Hematopoietic multipotent progenitor cell treated with erythropoietin and hydrocortisone succinate and interleukin-3 and kit ligand, for 6 days (in vitro differentiated cells): ENCODE results near the gene CADM2.
"Not testable (repeated sequence)": the region's sequence is repeated elsewhere in the genome, so short reads cannot be mapped to it uniquely, and the experiment has no call there.

Source experiments
- DNase-seq: peaks from one replicate; pipeline ENCODE4 v3.0.0-alpha.2; 2015

CADM2 gene

GRCh38 chr3:85081191-85081906 is 122.6 kb downstream of the CADM2 start:
- no peak for DNase-seq

- DNase-seq = no peak
Observed at GRCh38 chr3:85090495-85090894, 131.7 kb downstream of the CADM2 start.

DNA sequence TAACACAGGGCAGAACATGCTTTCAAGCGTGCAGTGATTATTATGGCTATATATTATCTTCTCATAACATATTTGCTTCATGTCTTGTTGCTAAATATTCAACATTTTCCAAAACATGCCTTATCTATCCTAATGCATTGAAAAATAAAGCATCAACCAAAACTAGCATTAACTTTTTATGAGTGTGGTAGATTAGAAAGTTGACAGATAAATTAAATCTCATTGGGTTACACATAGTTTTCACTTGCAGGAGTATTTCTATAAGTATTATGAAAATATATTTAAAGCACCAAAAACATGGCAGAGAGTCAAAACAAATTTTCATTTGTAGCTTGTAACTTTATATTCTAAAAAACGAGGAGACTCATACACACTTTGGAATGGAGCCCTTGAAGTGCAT is 141.5 kb downstream of the CADM2 start:
- DNase-seq = no peak

GRCh38 chr3:85102781-85103180 is 144.0 kb downstream of the CADM2 start:
- no peak for DNase-seq

DNA sequence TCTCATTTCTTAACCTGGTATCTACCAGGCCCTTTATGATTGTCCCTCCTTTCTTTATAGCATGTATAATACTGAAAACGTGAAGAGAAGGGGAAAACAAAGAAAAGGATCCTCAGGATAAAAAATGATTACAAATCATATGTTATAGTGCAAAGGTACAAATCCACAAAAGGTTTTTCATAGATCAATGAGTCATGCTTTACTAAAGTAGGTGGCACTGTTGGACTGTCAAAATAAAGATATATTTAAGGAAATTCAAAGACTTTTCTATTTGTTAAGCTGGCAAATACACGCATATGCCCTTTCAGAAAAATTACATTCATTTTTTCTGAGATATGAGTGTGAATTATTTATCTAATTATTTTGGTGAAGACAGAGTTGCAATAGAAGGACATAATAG is 151.6 kb downstream of the CADM2 start:
- no peak for DNase-seq

DNA sequence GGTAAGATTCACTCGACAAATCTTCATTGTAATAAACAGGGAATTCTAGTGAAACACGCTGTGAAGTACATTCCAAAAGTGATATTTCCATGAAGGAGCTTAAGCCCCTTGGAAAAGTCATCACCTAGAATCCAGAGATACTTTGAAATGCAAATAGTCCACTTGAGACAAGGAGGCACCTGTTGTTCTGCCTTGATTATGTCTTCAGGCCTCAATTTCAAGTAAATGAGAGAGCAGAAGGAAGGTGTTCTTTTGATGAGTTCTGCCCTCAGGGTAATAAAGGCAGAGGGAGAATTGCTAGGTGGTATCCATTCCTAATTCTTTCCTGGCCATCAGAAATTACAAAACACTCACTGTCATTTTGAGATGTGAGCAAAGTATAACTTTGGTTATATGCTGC is 162.1 kb downstream of the CADM2 start:
- DNase-seq = no peak

DNA sequence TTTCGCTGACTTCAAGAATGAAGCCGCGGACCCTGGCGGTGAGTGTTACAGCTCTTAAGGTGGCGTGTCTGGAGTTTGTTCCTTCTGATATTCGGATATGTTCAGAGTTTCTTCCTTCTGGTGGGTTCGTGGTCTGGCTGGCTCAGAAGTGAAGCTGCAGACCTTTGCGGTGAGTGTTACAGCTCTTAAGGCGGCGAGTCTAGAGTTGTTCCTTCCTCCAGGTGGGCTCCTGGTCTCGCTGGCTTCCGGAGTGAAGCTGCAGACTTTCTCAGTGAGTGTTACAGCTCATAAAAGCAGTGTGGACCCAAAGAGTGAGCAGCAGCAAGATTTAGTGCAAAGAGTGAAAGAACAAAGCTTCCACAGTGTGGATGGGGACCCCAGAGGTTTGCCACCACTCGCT is 174.1 kb downstream of the CADM2 start:
- DNase-seq = not testable (repeated sequence)

DNA sequence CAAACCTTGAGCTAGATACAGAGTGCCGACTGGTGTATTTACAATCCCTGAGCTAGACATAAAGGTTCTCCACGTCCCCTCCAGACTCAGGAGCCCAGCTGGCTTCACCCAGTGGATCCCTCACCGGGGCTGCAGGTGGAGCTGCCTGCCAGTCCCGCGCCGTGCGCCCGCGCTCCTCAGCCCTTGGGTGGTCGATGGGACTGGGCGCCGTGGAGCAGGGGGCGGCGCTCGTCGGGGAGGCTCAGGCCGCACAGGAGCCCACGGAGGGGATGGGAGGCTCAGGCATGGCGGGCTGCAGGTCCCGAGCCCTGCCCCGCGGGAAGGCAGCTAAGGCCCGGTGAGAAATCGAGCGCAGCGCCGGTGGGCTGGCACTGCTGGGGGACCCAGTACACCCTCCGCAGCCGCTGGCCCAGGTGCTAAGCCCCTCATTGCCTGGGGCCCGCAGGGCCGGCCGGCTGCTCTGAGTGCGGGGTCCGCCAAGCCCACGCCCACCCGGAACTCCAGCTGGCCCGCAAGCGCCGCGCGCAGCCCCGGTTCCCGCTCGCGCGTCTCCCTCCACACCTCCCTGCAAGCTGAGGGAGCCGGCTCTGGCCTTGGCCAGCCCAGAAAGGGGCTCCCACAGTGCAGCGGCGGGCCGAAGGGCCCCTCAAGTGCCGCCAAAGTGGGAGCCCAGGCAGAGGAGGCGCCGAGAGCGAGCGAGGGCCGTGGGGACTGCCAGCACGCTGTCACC is 175.1 kb downstream of the CADM2 start:
- not testable (repeated sequence) for DNase-seq

DNA sequence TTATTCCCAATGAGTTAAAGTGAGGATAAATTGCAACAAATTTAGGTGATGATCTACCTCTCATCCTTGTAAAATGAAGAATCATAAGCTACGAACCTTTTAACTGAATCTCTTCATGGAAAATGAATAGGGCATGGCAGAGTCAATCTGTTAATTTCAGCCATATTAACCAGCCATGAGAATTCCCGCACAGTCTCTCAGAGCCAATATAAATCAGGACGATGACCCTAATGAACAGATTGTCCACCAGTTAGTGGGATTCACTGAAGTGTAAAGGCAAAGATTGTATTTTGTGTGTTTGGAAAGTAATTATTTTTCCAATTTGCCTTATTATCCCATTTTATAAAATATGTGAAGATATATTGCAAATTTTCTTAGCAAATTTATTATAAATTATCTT is 183.8 kb downstream of the CADM2 start:
- DNase-seq = no peak

GRCh38 chr3:85148036-85148435 is 189.2 kb downstream of the CADM2 start:
- no peak for DNase-seq

DNA sequence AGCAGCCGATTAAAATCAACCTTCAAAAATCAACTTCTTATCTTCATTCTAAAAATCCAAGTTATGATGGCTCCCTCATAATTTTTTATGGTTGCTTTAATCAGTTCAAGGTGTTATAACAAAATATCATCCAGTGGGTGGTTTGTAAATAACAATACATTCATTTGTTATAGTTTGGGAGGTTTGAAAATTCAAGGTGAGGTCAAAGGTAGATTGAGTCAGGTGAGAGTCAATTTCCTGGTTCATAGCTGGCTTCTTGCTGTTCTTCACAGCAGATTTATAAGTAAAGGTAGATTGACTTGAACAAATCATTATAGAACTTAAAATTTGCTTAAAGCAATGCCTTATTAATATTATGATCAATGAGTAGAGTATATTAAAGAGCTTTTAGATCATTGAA is 192.8 kb downstream of the CADM2 start:
- DNase-seq = no peak

DNA sequence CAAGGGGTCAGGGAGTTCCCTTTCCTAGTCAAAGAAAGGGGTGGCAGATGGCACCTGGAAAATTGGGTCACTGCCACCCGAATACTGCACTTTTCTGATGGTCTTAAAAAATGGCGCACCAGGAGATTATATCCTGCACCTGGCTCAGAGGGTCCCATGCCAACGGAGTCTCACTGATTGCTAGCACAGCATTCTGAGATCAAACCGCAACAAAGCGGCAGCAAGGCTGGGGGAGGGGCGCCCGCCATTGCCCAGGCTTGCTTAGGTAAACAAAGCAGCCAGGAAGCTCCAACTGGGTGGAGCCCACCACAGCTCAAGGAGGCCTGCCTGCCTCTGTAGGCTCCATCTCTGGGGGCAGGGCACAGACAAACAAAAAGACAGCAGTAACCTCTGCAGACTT is 194.5 kb downstream of the CADM2 start:
- not testable (repeated sequence) for DNase-seq

DNA sequence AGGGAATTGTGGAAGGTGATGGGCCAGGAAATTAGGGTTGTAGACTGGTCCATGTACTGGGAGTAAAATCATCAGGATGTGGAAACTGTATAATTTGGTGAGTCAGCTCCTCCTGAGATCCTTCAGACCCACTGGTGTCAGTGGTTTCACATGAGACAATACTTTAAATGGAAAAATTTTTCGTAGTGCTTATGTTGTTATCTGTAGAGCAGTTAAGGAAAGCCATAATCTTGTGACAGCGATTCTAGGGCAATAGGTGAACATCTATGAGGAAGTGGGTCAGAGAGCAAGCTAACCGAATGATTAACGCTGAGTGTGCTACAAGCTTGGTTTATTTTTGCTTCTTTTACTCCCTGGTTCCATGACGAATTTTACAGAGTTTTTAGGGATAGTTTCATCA is 200.6 kb downstream of the CADM2 start:
- DNase-seq = no peak

DNA sequence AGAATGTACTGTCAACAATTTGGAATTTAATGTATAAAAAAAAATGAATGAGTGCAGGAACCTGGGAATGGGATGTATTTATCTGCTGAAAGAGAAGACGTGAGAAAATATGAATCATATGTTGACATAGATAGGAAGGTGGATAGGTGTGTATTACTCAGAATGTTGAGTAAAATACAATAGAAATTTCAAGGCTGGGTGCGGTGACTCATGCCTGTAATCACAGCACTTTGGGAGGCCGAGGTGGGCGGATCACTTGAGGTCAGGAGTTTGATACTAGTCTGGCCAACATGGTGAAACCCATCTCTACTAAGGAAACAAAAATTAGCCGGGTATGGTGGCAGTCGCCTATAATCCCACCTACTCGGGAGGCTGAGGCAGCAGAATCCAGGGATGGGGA is 202.8 kb downstream of the CADM2 start:
- no peak for DNase-seq

GRCh38 chr3:85162905-85163304 is 204.1 kb downstream of the CADM2 start:
- no peak for DNase-seq

DNA sequence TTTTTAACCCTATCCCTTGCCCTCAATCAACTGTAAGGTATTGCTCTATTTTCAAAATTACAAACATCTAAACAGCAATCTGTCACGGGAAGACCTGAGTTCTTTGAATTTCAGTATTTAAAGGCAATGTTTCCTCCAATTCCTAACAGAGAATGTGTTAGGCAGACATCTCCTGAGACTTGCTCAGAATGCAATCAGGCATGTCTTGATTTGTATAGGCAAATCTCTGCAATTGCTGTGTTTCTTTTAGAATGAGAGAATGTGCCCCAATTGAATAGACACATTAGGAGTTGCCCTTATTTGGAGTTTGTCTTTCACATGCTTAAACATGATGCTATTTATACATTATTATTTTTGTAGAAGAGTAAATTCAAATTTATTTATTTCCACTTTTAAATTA is 205.6 kb downstream of the CADM2 start:
- no peak for DNase-seq

GRCh38 chr3:85167576-85167975 is 208.8 kb downstream of the CADM2 start:
- DNase-seq = no peak

DNA sequence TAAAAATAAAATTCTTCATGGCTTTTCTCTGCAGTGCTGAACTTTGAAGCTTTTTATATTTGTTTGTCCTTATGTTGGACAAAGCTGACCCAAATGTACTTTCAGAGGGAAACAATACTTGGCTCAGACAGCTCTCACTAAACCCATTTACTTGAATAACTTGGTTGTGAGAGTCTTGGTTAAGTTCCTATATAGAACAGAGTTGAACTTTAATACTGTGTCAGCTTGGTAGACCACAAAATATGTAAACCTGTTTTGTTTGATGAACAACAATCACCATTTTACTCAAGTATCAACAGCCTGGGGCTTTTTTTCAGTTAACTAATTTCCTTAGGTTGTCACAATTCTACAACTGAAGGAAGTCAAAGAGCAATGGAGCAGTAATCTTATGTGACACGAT is 211.9 kb downstream of the CADM2 start:
- DNase-seq = no peak

GRCh38 chr3:85171976-85172375 is 213.2 kb downstream of the CADM2 start:
- DNase-seq = no peak

- DNase-seq = no peak
Observed at GRCh38 chr3:85176799-85177198, 218.0 kb downstream of the CADM2 start.

DNA sequence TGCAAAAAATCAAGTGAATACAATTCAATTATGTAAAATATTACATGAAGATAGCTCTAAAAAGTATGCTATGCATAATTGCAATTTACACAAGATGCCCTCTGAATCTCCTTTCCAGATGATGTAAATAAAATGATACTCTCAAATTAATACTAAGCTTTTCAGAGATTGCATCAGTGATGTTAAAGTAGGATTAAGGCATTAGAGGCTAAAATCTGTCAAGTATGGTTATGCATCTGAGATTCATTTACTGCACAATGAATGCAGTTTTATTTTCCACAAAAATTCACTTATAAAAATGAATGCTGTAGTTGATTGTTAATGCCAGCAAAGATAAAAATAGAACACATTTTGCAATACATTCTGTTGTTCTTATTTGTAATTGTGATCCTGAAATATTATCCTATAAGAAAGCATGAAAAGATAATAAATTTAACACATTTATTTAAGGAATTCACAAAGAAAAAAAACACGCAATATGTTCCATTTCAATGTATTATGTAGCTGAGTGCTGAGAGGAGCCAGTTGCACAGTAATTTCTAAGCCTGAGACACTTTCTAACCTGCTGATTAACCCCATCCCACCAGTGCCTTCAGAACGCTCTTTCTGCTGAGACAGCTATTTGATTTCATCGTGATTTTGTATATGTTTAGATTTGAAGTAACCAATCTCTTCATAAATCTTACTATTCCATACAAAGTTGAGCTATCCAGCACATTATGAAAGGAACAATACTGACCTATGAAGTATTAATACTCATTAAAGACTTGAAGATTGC is 224.4 kb downstream of the CADM2 start:
- DNase-seq = no peak

DNA sequence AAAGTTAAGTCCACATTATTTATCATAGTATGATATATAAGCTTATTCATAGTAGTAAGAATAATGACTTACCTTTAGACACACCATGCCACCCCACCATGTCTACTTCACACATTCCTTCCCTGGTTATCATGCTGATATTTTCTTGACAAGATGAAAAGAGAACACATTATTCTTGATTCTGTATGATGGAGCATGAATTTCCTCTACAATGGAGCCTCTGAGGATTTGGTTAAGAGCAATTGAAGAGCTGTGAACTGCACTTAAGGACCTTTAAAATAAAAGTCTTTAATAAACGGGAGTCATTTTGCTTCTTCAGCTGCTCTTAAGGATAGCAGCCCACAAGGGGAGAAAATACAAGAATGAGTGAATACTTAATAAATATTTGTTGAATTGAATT is 226.7 kb downstream of the CADM2 start:
- DNase-seq = no peak

DNA sequence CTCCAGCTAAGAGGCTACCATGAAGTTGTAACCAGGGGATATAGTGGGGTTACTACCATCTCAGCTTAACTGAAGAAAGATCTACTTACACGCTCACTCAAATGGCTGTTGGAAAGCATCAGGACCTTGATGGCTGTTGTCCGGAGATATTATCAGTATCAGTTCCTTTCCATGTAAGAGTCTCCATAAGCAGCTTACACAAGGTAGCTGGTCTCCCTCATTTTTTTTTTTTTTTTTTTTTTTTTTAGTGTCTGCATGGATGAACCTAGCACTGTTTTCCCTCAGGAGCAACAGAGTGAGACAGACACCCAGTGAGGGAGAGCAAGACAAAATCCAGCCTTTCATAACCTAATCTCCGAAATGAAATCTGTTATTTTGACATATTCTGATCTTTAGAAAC is 230.9 kb downstream of the CADM2 start:
- no peak for DNase-seq

DNA sequence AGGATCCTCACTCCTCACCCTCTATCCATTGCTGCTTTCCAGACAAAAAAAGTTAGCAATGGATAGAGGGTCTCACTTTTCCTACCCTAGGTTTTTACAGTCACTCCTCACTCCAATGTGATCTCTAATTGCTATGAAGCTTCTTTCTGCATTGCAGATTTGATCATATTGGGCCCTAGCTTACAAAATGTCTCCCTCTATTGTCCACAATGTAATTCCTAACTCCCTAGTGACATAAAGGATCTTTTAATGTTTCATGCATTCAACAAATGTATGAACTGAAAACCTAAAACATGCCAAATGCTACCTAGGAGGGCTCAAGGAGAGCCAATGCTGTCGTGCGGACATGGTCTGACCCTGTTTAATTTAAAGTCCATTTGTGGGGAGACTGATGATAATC is 234.8 kb downstream of the CADM2 start:
- DNase-seq = no peak
